Measurements from ENCODE around the gene BABAM1.

BABAM1 gene

DNA sequence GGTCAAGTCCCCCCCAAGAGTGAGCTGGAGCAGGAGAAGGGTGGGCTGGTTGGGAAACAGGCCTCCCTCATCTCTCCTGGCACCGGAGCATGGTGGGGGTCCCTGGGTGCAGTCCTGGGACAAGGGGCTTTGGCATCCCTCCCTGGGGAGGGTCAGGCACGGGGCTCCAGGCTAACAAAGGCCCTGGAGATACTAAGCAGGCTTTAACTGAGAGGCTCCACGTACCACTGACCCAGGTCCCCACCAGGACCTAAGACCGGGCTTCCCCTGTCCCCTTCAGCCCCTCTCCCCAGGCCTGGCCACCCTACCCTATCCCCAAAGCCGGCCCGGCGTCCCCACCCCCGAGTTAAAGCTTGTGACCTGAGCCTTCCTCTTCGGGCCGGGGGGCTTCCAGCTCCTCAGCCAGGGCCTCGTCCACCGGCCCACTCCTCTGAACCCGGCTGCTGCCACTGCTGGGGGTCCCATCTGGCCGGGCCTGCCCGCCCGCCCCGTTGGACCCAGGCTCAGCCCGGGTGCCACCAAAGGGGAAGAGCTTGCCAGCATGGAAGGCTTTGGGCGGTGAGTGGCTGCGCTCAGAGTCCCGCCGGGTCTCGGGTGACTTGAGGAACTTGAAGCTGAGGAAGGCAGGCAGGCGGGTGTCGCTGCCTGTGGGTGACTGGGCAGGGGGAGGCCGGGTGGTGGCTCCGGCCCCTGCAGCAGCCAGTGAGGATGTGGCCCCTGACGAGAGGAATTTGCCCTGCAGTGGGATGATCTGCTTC, 57.3 kb downstream of the BABAM1 start:
- H3K9me3 ChIP-seq (ENCODE audit: control insufficient read depth, low read length) = no peaks in the 10 kb centered on the region
- H3K27ac ChIP-seq (ENCODE audit: low read depth, low read length, severe bottlenecking) = no peak overlapping the region
- peaks cover 18% of the 10 kb centered on the region for H3K4me1 ChIP-seq (ENCODE audit: control insufficient read depth, insufficient read depth, low read length, poor library complexity, severe bottlenecking)
- no peak overlapping the region for H3K4me3 ChIP-seq (ENCODE audit: extremely low read depth, insufficient read depth, low read length, poor library complexity, severe bottlenecking)
- 93 to 95% methylated on average over 25 to 27 of the region's 28 CpGs for WGBS, 2 experiments (ENCODE audit: insufficient coverage in 2 of 2)
- H3K36me3 ChIP-seq (ENCODE audit: control insufficient read depth, insufficient read depth, low read length) = peaks cover 32% of the 10 kb centered on the region

DNA sequence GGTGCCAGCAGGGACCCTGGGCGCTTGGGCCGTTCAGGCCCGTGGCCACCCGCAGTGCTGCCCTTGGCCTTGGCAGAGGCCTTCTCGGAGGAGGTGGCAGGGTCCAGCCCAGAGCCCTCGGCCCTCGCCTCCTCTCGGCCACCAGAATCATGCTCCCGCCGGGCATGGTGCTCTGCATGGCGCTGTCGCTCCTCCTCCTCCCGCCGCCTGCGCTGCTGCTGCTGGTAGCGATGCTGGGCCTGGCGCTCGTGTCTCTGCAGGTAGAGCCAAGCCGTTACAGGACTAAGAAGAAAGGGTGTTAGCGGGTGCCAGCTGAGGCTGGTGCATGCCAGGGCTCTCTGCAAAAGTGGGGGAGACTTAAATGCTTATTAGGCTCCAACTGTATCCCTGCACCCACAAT, 57.9 kb downstream of the BABAM1 start:
- 95 to 96% methylated on average over 13 to 20 of the region's 20 CpGs for whole genome bisulfite sequencing, 2 experiments (ENCODE audit: insufficient coverage in 2 of 2)
- Histone ChIP-seq H3K36me3 (ENCODE audit: control insufficient read depth, insufficient read depth, low read length) (peaks cover 30% of the 10 kb centered on the region), H3K27ac (ENCODE audit: low read depth, low read length, severe bottlenecking) (no peak overlapping the region), H3K9me3 (ENCODE audit: control insufficient read depth, low read length) (no peaks in the 10 kb centered on the region), H3K4me3 (ENCODE audit: extremely low read depth, insufficient read depth, low read length, poor library complexity, severe bottlenecking) (no peak overlapping the region), H3K4me1 (ENCODE audit: control insufficient read depth, insufficient read depth, low read length, poor library complexity, severe bottlenecking) (peaks cover 18% of the 10 kb centered on the region)

DNA sequence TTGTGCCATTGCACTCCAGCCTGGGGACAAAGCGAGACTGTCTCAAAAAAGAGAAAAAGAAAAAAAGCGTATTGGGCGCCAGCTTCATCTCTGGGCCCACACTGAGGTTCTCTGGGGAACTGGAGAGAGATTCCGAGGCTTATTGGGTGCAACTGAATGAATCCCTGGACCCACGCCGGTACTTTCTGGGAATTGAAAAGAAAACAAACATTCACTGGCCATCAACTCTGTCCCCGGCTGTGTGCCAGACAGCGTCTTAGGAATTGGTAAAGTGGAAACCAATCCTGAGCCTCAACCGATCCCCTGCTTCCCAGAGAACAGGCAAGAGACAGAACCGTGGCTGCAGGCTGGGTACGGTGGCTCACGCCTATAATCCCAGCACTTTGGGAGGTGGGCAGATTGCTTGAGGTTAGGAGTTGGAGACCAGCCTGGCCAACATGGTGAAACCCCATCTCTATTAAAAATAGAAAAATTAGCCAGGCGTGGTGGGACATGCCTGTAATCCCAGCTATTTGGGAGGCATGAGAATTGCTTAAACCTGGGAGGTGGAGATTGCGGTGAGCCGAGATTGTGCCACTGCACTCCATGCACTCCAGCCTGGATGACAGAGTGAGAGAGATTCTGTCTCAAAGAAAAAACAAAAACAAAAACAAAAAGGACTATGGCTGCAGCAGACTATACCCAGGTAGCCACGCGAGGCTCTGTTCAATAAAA, 58.8 kb downstream of the BABAM1 start:
- H3K36me3 ChIP-seq (ENCODE audit: control insufficient read depth, insufficient read depth, low read length) = peaks cover 29% of the 10 kb centered on the region
- peaks cover 18% of the 10 kb centered on the region for H3K4me1 ChIP-seq (ENCODE audit: control insufficient read depth, insufficient read depth, low read length, poor library complexity, severe bottlenecking)
- no peak overlapping the region for H3K27ac ChIP-seq (ENCODE audit: low read depth, low read length, severe bottlenecking)
- WGBS, 2 experiments (ENCODE audit: insufficient coverage in 2 of 2) = 93 to 95% methylated on average over 15 to 16 of the region's 17 CpGs
- H3K4me3 ChIP-seq (ENCODE audit: extremely low read depth, insufficient read depth, low read length, poor library complexity, severe bottlenecking) = no peak overlapping the region
- no peaks in the 10 kb centered on the region for H3K9me3 ChIP-seq (ENCODE audit: control insufficient read depth, low read length)

DNA sequence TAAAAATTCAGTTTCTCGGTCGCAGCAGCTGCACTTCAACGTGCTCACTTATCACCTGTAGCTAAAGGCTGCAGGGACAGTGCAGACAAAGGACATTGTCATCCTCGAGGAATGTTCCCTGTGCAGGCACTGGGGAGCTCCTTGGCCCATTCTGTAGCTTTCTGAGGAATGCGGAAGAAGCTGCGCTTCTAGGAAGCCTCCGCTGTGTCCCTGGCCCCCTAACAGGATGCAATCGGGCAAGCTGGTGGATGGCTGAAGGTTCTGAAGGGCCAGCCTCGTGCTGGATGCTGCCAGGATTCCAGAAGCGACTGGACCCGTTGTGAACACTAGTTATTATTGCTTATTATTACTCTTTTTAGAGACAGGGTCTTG, 59.3 kb downstream of the BABAM1 start:
- Histone ChIP-seq H3K4me1 (ENCODE audit: control insufficient read depth, insufficient read depth, low read length, poor library complexity, severe bottlenecking) (peaks cover 18% of the 10 kb centered on the region), H3K9me3 (ENCODE audit: control insufficient read depth, low read length) (no peaks in the 10 kb centered on the region), H3K4me3 (ENCODE audit: extremely low read depth, insufficient read depth, low read length, poor library complexity, severe bottlenecking) (no peak overlapping the region), H3K27ac (ENCODE audit: low read depth, low read length, severe bottlenecking) (no peak overlapping the region), H3K36me3 (ENCODE audit: control insufficient read depth, insufficient read depth, low read length) (peaks cover 31% of the 10 kb centered on the region)
- WGBS, 2 experiments (ENCODE audit: insufficient coverage in 2 of 2) = 68 to 76% methylated on average over 8 to 9 of the region's 11 CpGs

DNA sequence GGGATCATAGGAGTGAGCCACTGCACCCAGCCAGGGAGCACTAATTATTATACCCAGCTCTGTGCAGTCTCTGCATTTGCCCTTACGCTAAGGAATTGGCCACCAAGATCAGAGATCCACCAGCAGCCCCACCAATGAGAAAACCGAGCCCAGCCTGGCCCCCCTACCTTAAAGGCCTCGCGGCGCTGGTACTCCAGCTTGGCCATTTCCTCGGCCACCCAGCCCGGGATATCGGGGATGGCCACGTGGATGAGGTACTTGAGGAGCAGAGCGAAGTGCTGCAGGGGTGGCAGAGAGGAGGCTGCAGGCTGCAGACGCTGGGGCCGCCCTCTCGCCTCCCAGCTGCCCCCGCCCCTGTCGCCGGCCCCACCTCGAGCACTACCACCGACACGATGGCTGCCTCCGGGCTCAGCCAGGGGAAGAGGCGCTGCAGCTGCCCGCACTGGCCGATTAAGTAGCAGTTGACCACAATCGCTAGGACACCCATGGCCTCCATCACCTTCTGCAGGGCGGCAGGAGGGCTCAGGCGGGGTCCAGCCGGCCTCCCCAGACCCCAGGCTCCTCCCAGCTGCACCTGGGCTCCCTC, 59.9 kb downstream of the BABAM1 start:
- peaks cover 18% of the 10 kb centered on the region for H3K4me1 ChIP-seq (ENCODE audit: control insufficient read depth, insufficient read depth, low read length, poor library complexity, severe bottlenecking)
- no peak overlapping the region for H3K27ac ChIP-seq (ENCODE audit: low read depth, low read length, severe bottlenecking)
- peaks cover 26% of the 10 kb centered on the region for H3K36me3 ChIP-seq (ENCODE audit: control insufficient read depth, insufficient read depth, low read length)
- no peak overlapping the region for H3K4me3 ChIP-seq (ENCODE audit: extremely low read depth, insufficient read depth, low read length, poor library complexity, severe bottlenecking)
- H3K9me3 ChIP-seq (ENCODE audit: control insufficient read depth, low read length) = no peaks in the 10 kb centered on the region
- 74 to 76% methylated on average over 25 to 27 of the region's 27 CpGs for WGBS, 2 experiments (ENCODE audit: insufficient coverage in 2 of 2)

DNA sequence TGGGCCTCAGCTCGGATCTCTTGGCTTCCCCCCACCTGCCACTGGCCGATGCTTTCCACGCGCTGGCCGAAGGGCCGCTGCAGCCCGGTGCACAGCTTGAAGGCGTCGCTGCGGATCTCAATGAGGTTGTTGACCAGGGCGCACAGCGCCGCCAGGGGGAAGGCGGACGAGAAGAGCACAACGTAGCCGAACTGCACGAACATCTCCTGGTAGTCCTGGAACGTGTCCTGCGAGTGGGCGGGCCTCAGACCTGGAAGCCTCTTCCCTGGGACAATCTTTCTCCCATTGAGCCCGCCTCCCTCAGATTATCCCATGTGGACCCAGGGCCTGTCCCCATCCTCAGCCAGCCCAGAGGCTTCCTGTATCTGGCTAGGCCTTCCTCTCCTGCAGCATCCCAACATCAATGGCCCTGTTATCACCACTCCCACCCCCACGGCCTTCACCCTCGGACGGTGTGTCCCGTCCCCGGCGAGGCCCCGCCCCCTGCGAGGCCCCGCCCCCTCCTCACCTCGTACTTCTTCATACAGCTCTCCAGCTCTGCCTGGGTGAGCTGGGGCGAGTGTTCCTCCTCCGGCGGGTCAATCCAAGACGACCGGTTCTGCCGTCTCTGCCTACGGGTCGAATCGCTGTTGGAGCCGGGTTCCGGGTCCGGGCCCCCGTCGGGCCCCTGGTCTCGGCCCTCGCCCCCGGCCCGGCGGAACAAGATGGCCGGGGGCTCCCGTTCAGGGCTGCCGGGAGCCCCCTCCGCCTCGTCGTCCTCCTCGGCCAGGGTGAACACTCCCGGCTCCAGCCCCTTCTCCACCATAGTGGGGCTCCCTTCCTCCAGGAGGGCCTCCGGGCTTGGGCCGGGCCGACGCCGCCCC, 60.6 kb downstream of the BABAM1 start:
- no peak overlapping the region for H3K27ac ChIP-seq (ENCODE audit: low read depth, low read length, severe bottlenecking)
- peaks cover 29% of the 10 kb centered on the region for H3K36me3 ChIP-seq (ENCODE audit: control insufficient read depth, insufficient read depth, low read length)
- H3K4me1 ChIP-seq (ENCODE audit: control insufficient read depth, insufficient read depth, low read length, poor library complexity, severe bottlenecking) = peaks cover 18% of the 10 kb centered on the region
- H3K9me3 ChIP-seq (ENCODE audit: control insufficient read depth, low read length) = no peaks in the 10 kb centered on the region
- WGBS, 2 experiments (ENCODE audit: insufficient coverage in 2 of 2) = 8 to 11% methylated on average over 50 to 51 of the region's 64 CpGs
- H3K4me3 ChIP-seq (ENCODE audit: extremely low read depth, insufficient read depth, low read length, poor library complexity, severe bottlenecking) = peak overlapping the region; percentile 47
